Mucosa of stomach (tissue), 1 donor: Measurements from ENCODE around the gene NECAP2.
"Not testable (repeated sequence)": the region's sequence is repeated elsewhere in the genome, so short reads cannot be mapped to it uniquely, and the experiment has no call there.

Source experiments
- H3K27me3 ChIP-seq: one replicate; pipeline ENCODE4 v1.7.0; 2013; ENCODE audit warnings: mild to moderate bottlenecking, low read length; ENCODE audit not compliant: control insufficient read depth, insufficient read depth
- H3K36me3 ChIP-seq: one replicate; pipeline ENCODE4 v1.7.0; 2013; ENCODE audit warnings: low read length; ENCODE audit not compliant: control insufficient read depth, insufficient read depth
- H3K4me1 ChIP-seq: one replicate; pipeline ENCODE4 v1.7.0; 2013; ENCODE audit warnings: mild to moderate bottlenecking, low read length; ENCODE audit not compliant: control insufficient read depth, insufficient read depth
- H3K4me3 ChIP-seq: one replicate; pipeline ENCODE4 v1.7.0; 2013; ENCODE audit warnings: low read length
- H3K9ac ChIP-seq: one replicate; pipeline ENCODE4 v1.7.0; 2013; ENCODE audit warnings: mild to moderate bottlenecking, low read length, moderate library complexity
- H3K9me3 ChIP-seq: one replicate; pipeline ENCODE4 v1.7.0; 2013; ENCODE audit warnings: mild to moderate bottlenecking, low read length, moderate library complexity; ENCODE audit not compliant: control insufficient read depth
- donor health status: Pancreatic carcinoma.

Gene NECAP2

GRCh38 chr1:16508861-16509445 lies 68.4 kb downstream of the NECAP2 start:
- H3K9me3 ChIP-seq, H3K4me1 ChIP-seq, H3K27me3 ChIP-seq, H3K36me3 ChIP-seq, H3K9ac ChIP-seq, H3K4me3 ChIP-seq: not testable (repeated sequence)
